A673 (cell line): ENCODE results near the gene STIM1.

Experiments
- EZH2 ChIP-seq: fragments of 200-600 bp; sonication (generic); IDR thresholded peaks from 2 replicates; pipeline ENCODE4 v1.6.1; 2017; ENCODE audit warnings: borderline replicate concordance, low read depth, mild to moderate bottlenecking, mixed read lengths, antibody characterized with exemption, low read length; ENCODE audit not compliant: poor library complexity, severe bottlenecking
- TF ChIP-seq, protein P1 (sequence below): fragments of 300-800, 200-600 bp; sonication (generic); conservative IDR thresholded peaks from 2 replicates; pipeline ENCODE4 v1.5.1; 2017; ENCODE audit warnings: low read depth, mild to moderate bottlenecking, antibody characterized with exemption, low read length, moderate library complexity, mixed read lengths

DNA sequence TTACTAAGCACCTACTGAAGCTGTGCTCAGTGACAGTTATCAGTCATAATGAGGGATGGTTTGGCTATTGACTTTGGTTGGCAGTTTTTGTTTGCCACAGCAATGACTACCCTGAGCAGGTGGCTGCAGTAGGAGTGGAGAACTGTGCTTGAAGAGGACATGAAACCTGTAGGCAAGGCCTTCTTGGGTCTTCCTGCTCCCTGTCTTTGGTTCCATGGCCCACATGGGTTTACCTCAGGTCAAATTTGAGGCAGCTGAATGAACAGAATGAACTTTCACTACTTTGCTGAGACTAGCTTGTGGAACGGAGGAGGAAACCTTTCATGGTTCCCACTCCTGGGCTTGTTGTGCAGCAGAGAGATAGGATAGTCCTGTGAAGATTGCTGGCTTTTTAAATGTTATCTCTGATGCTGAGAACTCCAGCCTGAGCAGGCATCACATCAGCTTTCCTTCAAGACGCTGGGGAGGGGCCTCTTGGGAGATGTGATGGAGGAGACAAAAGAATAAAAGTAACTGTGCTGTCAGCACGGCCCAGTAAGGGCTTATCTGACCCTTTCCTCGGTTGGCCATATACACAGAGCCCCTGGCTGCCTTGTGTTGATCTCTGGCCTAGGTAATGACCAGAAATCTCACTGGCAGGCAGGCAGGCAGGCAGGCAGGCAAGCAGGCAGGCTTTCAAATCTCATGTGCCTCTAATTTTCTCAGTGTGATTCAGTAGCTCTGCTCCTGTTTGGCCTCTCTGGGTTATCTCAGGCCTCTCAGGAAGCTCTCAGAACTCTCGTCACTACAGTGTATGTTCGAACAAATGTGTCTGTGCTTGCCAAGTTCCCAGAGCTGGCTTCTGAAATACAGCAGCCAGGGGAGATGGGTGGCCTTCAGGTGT, 12.0 kb downstream of the STIM1 start:
- TF ChIP-seq, protein P1, sequence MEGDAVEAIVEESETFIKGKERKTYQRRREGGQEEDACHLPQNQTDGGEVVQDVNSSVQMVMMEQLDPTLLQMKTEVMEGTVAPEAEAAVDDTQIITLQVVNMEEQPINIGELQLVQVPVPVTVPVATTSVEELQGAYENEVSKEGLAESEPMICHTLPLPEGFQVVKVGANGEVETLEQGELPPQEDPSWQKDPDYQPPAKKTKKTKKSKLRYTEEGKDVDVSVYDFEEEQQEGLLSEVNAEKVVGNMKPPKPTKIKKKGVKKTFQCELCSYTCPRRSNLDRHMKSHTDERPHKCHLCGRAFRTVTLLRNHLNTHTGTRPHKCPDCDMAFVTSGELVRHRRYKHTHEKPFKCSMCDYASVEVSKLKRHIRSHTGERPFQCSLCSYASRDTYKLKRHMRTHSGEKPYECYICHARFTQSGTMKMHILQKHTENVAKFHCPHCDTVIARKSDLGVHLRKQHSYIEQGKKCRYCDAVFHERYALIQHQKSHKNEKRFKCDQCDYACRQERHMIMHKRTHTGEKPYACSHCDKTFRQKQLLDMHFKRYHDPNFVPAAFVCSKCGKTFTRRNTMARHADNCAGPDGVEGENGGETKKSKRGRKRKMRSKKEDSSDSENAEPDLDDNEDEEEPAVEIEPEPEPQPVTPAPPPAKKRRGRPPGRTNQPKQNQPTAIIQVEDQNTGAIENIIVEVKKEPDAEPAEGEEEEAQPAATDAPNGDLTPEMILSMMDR: no peak
- no peak for TF ChIP-seq EZH2
